GM18517 (cell line): ENCODE results near the gene POLD1.
A peak's percentile ranks its signal among the peaks of the same experiment; 100 is the strongest.
"Not testable (repeated sequence)": the region's sequence is repeated elsewhere in the genome, so short reads cannot be mapped to it uniquely, and the experiment has no call there.

ENCODE experiments used
- ATAC-seq: cut with Tn5 transposase; IDR thresholded peaks from one replicate; pipeline ENCODE4 v1.9.1; 2021; ENCODE audit warnings: mild to moderate bottlenecking, moderate library complexity; ENCODE audit not compliant: unreplicated experiment

The POLD1 gene

DNA sequence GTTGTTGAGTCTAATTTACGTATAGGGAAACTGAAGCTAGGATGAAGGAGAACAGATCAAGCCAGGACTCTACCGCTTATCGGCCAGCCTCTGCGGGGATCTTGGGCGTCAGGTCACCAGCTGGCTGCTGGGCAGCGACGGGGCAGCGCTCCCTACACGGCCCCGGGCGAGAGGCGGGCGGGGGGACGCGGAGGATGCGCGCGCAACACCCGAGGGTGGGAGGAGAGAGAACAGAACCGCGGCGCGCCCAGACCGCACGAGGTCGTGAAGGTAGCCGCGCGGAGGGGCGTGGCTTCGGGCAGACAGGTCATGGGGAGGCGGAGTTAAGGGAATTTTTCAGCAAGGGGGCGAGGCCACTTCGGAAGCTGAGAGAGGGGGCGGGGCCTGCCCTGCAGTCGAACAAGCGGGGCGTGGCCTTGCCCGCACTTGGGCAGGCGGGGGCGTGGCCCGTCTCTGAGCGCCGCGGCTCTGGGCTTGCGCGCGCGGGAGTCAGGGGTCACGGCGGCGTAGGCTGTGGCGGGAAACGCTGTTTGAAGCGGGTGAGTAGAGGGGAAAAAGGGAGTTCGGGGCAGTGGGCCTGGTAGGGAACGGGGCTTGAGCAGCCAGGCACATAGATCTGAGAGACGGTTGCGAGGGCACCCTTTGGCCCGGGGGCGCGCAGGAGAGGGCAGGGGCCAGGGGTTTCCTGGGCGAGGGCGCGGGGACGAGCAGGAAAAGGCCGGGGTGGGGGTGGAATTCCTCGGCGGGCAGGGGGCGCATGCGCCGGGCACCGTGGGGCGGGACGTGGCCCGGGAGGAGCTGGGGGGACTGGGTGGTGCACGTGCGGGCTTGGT is at the start of gene POLD1:
POLD1 (plus strand) TSS at position 496 of the 833 bp plus-strand sequence. CDS start 14,505 bp downstream, outside the sequence.
- peak; percentile 88 for ATAC-seq

DNA sequence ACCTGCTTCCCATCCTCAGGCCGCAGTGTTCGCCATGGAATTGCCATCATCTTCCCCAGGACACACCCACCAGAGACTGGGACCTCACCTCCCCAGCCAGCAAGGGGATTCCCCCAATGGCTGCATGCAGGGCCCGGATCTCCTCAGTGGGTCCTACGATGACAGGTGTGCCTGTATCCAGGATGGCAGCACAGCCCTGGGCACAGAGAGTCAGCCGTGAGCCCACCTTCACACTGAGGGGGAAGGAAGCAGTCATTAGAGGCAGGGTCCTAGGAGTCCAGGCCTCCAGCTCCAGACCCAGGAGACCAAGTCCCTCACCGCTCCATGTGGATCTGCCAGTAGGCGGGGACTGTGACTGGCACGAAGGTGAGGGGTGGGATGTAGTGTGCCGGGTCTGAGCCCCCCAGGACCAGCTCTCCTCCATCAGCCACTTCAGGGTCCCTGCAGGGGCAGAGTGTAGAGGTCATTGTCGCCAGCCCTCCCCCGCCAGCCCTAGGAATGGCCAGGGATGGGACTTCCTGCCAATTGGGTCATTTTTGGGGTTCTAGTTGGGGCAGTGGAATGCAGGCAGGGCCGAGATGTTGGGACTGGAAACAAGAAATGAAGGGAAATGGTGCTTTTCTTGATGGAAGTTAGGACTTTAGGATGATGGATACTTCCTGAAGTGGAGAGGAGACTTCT is 49.3 kb upstream of the POLD1 start:
- no peak for ATAC-seq

DNA sequence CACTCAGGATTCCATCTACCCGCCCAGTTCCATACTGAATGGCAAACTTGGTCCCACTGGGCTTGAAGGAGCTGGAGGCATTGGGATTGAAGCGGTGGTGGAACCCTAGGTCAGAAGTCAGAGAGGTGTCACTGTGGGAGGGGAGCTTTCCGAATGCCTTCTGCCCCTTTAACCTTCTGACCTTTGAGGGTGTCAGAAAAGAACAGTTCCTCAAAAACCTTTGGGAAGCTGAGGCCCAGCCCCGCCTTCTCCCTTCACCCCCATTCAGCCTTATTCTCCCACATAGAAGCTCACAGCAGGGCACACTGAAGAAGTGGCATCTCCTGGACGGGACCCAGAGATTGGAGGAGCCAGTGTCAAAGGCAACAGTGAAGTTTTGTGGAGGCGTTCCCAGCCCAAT is 47.1 kb upstream of the POLD1 start:
- ATAC-seq, result not testable (repeated sequence)

DNA sequence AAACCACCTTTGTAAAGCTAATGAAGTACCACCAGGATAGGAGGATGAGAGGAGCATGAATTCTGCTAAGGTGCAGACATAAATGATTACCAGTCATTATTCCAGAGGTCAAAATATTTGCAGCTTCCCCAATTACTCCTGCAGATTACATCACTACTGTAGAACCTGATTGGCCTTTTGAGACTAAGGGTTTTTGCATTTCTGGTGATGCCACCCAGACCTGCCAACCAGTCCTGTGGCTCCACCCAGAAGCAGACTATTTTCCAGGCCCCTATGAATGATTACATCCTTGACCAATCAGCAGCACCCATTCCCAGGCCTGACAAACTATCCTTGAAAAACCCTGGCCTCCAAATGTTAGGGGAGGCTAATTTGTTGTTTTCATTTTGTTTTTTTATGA is 43.8 kb upstream of the POLD1 start:
- no peak for ATAC-seq

DNA sequence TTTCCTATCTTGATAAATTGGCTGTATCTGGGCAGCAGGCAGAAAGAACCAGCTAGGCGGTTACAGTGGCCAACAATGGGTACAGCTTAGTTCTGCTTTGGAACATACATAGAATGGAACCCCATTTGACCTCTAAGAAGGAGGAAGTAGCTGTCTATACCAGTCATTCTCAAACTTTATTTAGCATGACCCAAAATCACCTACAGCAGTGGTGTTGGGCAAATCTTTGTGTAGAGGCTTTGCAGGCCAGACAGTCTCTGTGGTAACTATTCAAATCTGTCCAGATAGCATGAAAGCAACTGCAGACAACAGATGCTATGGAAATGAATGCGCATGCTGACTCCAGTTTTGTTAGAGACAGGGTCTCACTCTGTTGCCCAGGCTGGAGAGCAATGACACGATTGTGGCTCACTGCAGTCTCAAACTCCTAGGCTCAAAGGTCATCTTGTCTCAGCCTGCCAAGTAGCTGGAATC is 43.0 kb upstream of the POLD1 start:
- peak; percentile 49 for ATAC-seq

DNA sequence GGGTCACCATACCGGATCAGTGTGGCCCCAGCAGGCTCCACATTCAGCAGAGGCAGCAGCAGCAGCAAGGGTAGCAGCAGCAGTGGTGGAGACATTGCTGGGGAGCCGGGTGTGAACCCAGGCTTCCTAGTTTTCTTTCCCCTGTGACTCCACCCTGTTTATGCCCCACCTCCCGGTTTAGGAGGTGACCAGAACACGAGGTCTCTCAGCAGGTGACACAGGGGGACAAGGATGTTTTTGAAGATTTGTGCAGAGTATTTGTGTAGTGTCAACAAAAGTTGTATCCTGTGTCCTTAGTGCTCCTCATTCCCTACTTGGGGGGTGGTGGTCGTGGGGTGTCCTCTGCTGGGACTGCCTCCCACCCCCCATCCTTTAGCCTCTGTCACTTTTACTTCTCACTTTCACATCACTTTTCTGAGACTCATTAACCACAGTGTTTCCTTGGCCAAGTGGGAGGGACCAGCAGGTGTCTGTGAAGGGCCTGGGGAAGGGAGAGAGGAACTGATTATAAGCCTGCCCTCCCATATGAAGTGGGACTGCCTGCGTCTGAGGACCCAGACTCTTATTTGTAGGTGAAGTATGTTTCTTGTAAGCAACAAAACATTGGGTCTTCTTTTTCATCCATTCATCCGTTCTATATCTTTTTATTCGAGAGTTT is 39.4 kb upstream of the POLD1 start:
- ATAC-seq, result peak; percentile 45

DNA sequence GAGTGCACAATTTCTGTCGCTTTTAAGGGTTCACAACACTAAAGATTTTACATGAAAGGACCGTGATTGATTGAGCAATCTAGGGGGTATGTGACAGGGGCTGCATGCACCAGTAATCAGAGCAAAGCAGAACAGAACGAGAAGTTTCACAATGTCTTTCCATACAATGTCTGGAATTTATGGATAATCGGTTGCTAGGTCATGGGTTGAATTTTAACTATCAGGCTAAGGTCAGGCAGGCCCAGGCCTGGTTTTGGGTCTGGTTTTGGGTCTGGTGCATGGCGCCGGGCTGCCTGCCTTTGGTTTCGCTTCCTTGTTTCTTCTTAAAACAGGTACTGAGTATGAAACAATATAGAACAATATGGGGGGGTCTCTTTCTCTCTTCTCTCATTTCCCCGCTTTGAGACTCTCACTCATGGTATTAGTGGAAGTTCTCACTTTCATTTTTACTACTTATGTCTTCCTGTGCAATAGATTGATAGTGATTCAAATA is 37.0 kb upstream of the POLD1 start:
- peak; percentile 56 for ATAC-seq

DNA sequence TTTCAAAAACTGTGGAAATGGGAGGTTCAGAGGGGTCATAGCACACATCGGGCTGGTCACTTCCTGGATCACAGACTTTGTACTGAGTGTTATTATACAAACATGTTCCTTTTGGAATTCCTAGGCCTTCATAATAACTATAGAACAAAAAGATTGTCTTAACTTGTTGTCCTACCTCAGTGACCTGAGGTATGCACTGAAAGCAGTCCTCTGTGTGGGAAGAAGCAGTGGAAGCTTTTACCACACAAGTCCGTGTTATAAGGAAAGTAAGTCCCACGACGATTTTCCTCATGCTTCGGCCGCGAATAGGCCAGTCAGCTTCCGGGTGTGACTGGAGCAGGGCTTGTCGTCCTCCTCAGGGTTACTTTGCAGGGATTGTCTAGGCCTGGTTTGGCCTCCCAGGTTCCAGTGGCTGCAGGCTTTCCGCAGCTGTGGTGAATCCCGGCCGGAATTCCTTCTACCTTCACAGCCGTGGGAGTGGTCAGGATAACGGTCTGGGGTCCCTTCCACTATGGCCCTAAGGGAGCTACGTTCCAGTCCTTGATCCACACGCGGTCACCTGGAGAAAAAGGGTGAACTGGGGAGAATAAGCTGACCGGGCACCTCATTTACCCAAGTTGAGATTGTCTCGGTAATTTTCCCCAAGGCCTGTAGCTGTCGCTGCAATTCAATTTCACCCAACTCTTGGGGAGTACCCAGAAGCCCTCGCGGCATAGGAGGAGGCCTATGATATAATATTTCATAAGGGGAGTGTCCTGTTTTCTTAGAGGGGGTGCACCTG is 34.7 kb upstream of the POLD1 start:
- ATAC-seq, result no peak

DNA sequence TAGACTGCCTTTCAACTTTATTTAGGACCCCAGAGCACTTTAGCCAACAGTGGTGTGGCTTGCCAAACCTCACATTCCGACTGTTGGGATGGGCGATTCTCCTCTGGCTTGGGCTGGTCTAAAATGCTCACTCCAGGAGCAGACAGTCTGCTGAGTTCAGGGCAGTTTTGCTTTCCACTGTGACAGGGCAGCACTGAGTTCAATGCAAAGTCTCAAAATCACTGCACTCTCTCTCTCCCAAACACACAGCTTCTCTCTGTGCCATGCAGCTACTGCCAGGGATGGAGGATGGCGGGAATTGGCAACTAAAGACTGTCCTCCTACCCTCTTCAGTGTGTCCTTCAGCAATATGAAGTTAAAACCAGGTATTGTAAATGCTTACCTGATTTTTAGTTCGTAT is 31.9 kb upstream of the POLD1 start:
- ATAC-seq, result no peak

DNA sequence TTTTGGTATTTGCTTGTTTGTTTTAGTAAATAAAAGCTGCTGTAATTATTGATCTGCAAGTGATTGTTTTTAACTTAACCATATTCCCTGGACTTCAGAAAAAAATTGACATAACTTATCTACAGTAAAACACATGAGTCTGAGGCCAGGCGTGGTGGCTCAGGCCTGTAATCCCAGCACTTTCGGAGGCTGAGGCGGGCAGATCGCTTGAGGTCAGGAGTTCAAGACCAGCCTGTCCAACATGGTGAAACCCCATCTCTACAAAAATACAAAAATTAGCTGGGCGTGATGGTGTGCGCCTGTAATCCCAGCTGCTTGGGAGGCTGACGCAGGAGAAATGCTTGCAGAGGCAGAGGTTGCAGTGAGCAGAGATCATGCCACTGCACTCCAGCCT is 30.7 kb upstream of the POLD1 start:
- not testable (repeated sequence) for ATAC-seq

DNA sequence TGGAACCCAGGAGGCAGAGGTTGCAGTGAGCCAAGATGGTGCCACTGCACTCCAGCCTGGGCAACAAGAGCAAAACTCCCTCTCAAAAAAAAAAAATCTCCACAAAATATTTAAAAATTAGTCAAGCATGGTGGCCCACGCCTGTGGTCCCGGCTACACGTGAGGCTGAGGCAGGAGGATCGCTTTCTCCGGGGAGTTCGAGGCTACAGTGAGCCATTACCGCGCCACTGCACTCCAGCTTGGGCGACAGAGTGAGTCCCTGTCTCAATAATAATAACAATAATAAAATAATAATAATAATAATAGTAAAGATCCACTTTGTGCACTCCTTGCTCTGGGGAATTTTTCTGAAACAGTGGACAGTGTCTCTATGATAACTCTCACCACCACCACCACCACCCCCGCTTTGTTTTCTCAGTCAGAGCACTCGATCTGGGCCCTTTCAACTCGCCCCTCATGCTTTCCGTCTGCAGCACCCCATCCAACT is 27.4 kb upstream of the POLD1 start:
- no peak for ATAC-seq

DNA sequence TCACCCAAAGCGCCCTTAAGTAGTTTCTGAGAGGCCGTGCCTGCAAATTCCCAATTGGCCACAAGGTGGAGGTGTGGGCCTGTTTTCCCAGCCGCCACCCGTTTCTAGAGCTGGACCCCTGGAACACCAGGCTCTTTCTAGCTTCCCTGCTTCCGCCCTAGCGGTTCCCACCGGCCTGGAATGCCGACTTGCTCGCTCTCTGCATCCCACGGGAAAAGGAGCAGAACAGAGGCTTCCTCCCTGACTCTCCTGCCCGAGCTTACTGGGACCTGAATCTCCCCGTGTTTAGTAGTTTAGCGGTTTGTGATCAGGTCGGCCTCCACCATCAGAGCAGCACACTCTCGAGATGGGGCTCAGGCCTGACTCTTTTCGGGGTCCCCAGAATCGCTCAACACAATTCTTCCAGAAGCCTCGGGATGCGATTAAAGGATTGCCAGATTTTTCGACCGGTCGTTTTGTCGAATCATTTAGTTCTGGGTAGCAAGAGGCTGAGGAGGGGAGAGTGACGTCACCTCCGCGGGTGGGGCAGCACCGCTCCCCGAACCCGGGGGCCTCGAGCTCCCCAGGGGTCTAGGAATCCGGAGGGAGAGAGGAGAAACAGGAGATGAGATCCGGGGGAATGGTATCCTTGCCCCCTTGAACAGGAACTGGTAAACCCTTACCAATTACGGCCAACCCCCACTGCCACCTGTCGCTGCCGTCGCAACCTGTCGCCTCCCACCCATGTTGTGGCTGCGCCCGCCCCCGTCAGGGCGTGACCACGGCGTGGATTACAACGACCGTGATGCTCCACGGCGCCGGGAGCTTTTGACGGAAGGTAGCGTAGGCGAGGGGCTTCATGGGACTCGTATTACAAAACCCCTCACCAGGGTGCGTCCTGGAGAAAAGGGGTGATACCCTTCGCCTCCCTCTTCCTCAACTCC is 26.7 kb upstream of the POLD1 start:
- ATAC-seq, result no peak

DNA sequence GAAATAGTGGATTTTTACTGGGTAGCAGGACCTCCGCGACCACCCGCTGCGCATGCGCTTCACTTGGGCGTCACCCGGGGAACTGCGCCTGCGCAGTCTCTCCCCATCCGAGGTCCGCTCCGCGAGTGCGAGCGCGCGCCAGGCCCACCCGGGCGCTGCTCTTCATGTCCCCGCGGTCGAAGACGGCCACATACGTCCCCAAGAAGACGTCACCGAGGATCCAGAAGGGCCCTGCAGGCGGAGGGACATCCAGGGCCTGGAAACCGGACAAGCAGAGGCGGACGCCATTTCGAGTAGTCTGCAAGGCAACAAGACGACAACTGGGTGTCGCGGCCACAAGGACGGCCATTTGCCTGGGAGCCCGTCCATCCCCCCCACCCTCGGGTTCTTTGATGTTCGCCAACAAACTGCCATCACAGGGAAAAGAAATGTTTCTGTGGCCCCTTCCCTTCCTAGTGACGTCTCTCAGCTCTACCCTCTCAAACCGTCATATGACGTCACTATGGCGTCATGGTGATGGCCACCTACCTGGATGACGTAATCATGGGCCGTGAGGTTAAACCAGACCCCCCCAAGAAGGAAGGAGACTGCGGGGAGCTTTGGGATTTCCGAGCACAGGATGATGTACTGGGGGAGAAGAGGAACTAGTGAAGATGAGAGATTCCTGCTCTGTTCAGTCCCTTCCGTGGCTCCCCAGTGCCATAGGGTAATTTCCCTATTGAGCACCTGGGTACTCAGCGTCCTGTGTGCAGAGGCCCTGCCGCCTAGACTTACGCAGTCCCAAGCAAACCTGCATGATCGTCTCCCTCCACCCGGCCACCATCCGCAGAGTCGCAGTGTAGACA is 25.4 kb upstream of the POLD1 start:
- no peak for ATAC-seq

DNA sequence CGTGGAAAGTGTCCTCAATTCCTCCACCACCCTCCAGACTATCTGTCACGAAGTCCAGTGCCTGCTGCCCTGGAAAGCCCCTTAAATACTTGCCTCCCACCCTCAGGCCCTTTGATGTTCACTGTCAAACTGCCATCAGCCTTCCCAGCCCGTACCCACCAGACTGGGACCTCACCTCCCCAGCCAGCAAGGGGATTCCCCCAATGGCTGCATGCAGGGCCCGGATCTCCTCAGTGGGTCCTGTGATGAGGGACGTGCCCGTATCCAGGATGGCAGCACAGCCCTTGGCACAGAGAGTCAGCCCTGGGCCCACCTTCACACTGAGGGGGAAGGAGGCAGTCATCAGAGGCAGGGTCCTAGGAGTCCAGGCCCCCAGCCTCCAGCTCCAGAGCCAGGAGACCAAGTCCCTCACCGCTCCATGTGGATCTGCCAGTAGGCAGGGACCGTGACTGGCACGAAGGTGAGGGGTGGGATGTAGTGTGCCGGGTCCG is 24.8 kb upstream of the POLD1 start:
- ATAC-seq, result no peak

DNA sequence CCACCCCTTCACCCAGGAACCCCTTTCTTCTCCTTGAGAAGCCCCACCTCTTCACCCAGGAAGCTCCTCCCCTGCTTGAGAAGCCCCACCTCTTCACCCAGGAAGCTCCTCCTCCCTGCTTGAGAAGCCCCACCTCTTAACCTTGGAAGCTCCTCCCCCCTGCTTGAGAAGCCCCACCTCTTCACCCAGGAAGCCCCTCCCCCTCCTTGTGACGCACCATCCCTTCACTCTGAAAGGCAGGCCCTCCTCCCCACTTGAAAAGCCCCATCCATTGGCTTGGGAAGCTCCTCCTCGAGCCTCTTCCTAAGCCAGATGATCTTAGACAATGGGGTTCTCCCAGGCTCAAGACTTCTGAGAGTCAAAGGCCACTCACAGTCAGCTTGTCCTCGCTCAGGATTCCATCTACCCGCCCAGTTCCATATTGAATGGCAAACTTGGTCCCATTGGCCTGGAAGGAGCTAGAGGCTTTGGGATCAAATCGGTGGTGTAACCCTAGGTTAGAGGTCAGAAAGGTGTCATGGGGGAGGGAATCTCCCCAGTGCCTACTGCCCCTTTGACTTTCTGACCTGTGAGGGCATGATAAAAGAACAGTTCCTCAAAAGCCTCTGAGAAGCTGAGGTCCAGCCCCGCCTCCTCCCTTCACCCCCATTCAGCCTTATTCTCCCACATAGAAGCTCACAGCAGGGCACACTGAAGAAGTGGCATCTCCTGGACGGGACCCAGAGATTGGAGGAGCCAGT is 22.7 kb upstream of the POLD1 start:
- no peak for ATAC-seq

DNA sequence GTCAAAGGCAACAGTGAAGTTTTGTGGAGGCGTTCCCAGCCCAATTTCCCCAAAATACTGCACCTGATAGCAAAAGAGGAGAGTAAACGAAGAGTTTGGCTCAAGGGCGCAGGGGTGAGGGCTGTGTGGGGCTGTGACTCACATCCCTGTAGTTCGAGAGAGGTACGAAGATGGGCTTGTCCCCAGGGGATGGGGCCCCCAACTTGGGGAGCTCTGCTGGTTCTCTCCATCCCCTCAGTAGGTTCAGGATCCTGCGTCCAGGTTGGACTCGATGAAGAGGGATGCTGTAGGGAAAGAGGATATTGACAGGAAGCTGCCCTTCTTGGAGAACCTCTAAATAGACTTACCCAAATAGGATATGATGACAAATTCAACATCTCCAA is 22.1 kb upstream of the POLD1 start:
- ATAC-seq, result no peak

DNA sequence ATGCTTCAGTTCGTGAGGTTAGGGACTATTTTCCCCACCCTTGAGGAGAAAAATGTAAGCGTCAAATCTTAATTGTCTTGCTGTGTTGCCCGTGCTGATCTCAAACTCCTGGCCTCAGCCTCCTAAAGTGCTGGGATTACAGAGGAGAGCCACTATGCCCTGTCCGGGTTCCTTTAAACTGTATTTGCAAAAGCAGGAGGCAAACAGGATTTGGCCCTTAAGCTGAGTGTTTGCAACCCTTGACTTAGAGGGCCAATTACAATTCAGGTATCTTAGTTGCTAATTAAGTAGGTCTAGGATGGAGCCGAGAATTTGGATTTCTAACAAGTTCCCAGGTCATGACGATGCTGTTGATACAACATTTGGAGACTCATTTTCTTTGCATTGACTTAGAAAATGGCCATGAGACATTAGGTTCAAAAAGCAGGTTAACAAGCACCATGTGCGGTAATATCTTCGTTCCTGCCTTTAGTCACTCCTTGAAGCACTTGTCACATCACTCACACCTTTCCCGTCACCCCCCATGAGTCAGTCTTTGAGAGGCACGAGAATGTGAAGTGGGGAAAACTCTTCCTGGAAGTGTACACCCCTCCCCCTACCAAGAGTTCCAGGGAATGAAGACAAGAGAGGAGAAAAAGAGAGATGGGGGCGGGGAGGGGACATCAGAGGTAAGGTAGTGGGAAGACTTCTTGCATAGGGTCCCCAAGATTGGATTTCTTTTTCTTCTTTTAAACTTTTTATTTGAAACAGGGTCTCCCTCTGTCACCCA is 21.3 kb upstream of the POLD1 start:
- no peak for ATAC-seq
